Naive thymus-derived CD4-positive, alpha-beta T cell (primary cell): Measurements from ENCODE around the gene PRPF19. TPM values are rescaled to one million over a fixed set of nuclear protein-coding genes. Genes with fewer than 3 reads are reported as not detected.
"Not testable (repeated sequence)": the region's sequence is repeated elsewhere in the genome, so short reads cannot be mapped to it uniquely, and the experiment has no call there.

Experiments
- ATAC-seq: fragments of 150-1000 bp; cut with Tn5 transposase; 2 replicates; pipeline ENCODE4 v1.10.0; 2021; ENCODE audit warnings: mild to moderate bottlenecking, moderate library complexity
- CTCF ChIA-PET: fragments of 350-600 bp; sonication (Branson Sonifier 250); formaldehyde crosslinking; loops from one replicate; lab custom pipeline; 2021; ENCODE audit warnings: antibody characterized with exemption; lab: Charles Lee
- POLR2A ChIA-PET: fragments of 350-600 bp; sonication (Branson Sonifier 250); formaldehyde crosslinking; loops from one replicate; lab custom pipeline; 2021; ENCODE audit warnings: antibody characterized with exemption, inconsistent platforms; lab: Charles Lee
- DNase-seq, 9 donors: peaks; one replicate each; pipeline versions ENCODE4 v3.0.0 to v3.0.0-alpha.2; 2020 to 2022; ENCODE audit warnings: mixed read lengths in 1 of 9
- H3K27ac ChIP-seq: one replicate; pipeline ENCODE4 v1.7.0; 2013; ENCODE audit warnings: mild to moderate bottlenecking, low read depth, low read length, moderate library complexity
- H3K27me3 ChIP-seq, 2 donors: one replicate each; pipeline ENCODE4 v1.7.0; 2013; ENCODE audit warnings: low read length in 2 of 2, mild to moderate bottlenecking in 2 of 2, moderate library complexity in 2 of 2; ENCODE audit not compliant: control insufficient read depth in 2 of 2, insufficient read depth in 2 of 2
- H3K36me3 ChIP-seq, 3 experiments: 1 replicate in 2 of 3; 2 replicates in 1 of 3; pipeline ENCODE4 v1.7.0; 2013; ENCODE audit warnings: low read length in 3 of 3, mild to moderate bottlenecking in 3 of 3, moderate library complexity in 1 of 3; ENCODE audit not compliant: insufficient read depth in 3 of 3, control insufficient read depth in 2 of 3
- H3K4me1 ChIP-seq, 2 donors: one replicate each; pipeline ENCODE4 v1.7.0; 2013; ENCODE audit warnings: low read length in 2 of 2, mild to moderate bottlenecking in 2 of 2, moderate library complexity in 1 of 2; ENCODE audit not compliant: control insufficient read depth in 2 of 2, insufficient read depth in 2 of 2
- H3K4me3 ChIP-seq: 2 replicates; pipeline ENCODE4 v1.7.0; 2013; ENCODE audit warnings: mild to moderate bottlenecking, low read length
- H3K9me3 ChIP-seq, 3 experiments: 1 replicate in 2 of 3; 2 replicates in 1 of 3; pipeline ENCODE4 v1.7.0; 2013; ENCODE audit warnings: low read length in 3 of 3; ENCODE audit not compliant: control insufficient read depth in 2 of 3
- H3K27ac Mint-ChIP-seq, 9 donors: one replicate each; pipeline ENCODE4 v1.8.0; 2020 to 2022; ENCODE audit warnings: mixed read lengths in 9 of 9, mild to moderate bottlenecking in 8 of 9, moderate library complexity in 5 of 9, inconsistent platforms in 2 of 9
- H3K27me3 Mint-ChIP-seq, 5 donors: one replicate each; pipeline ENCODE4 v1.8.0; 2021 to 2022; ENCODE audit warnings: mixed read lengths in 5 of 5, mild to moderate bottlenecking in 1 of 5
- H3K36me3 Mint-ChIP-seq, 5 donors: one replicate each; pipeline ENCODE4 v1.8.0; 2020 to 2022; ENCODE audit warnings: mixed read lengths in 5 of 5, mild to moderate bottlenecking in 3 of 5, inconsistent platforms in 1 of 5
- H3K4me1 Mint-ChIP-seq, 7 donors: one replicate each; pipeline ENCODE4 v1.8.0; 2020 to 2022; ENCODE audit warnings: mixed read lengths in 7 of 7, mild to moderate bottlenecking in 3 of 7, inconsistent platforms in 1 of 7
- H3K4me3 Mint-ChIP-seq, 10 donors: one replicate each; pipeline ENCODE4 v1.8.0; 2020 to 2022; ENCODE audit warnings: mild to moderate bottlenecking in 10 of 10, mixed read lengths in 10 of 10, moderate library complexity in 6 of 10, inconsistent platforms in 2 of 10
- H3K9me3 Mint-ChIP-seq, 11 donors: one replicate each; pipeline ENCODE4 v1.8.0; 2020 to 2022; ENCODE audit warnings: mixed read lengths in 11 of 11, mild to moderate bottlenecking in 4 of 11, inconsistent platforms in 1 of 11, moderate library complexity in 1 of 11
- intact Hi-C, 2 donors: fragments of 100-400 bp; cut with micrococcal nuclease; formaldehyde crosslinking; loops; one replicate each; pipeline ENCODE4 v1.15.1; 2023
- polyA plus RNA-seq, 2 donors: library from polyadenylated mRNA; unstranded; fragments of 300-500 nt; fragmentation: Illumina TruSeq; gene quantifications; one replicate each; pipeline ENCODE4 v1.2.3, GENCODE V29; 2021
- total RNA-seq, 6 experiments: library from RNA in 5 of 6; stranded (reverse) in 5 of 6; gene quantifications; 1 replicate in 5 of 6; 2 replicates in 1 of 6; pipeline ENCODE4 v1.2.3 and lab custom pipeline; 2021 to 2026

Gene PRPF19
- total and polyA plus RNA-seq, 7 experiments from 2014 or later = 17.9 to 139 (median 76.6) TPM

- Mint-ChIP-seq H3K9me3 (peaks cover 0 to 6% (median 0%) of the 10 kb centered on the region in 11 donors), H3K27ac (peak overlapping the region; percentile 89 to 99 (median 95)), H3K4me1 (peaks cover 41 to 79% (median 68%) of the 10 kb centered on the region in 7 donors), H3K4me3 (peak overlapping the region; percentile 60 to 99 (median 92)), H3K27me3 (peaks cover 0 to 14% (median 0%) of the 10 kb centered on the region in 5 donors), H3K36me3 (peaks cover 0 to 7% (median 3%) of the 10 kb centered on the region in 5 donors)
- ATAC-seq (peak; percentile 68), DNase-seq (peak in 7 of 9 donors; percentile 66 to 85 (median 80))
- peaks cover 44 to 45% of the 10 kb centered on the region in 2 donors for H3K4me1 ChIP-seq
- intact Hi-C loops = loop anchor here (5.0 to 10.0 kb wide), 4 partner anchors 75 to 522 kb away; partner anchors contain the start of genes CYB561A3 (in 1 of the 2), SDHAF2 (in 1 of the 2) and TMEM138 (in 1 of the 2)
- peak overlapping the region; percentile 94 for H3K27ac ChIP-seq
- peaks cover 0 to 5% (median 0%) of the 10 kb centered on the region in 3 experiments for H3K36me3 ChIP-seq
- ChIA-PET POLR2A (interaction anchor here (0.6 to 5.1 kb wide), 14 partner anchors 8 to 1764 kb away, joined by 3 to 64 read pairs (median 4); partner anchors contain the start of genes OSBP and PRPF19), CTCF (interaction anchor here (0.6 to 3.6 kb wide), 4 partner anchors 9 to 130 kb away, joined by 3 to 15 read pairs (median 5); partner anchors contain the start of gene CD6)
- no peaks in the 10 kb centered on the region for H3K27me3 ChIP-seq
- peak overlapping the region; percentile 94 for H3K4me3 ChIP-seq
- H3K9me3 ChIP-seq = no peaks in the 10 kb centered on the region
These were observed 6.0 kb upstream of the PRPF19 start for GRCh38 chr11:60912223-60912850.

- peaks cover 39 to 43% of the 10 kb centered on the region in 2 donors for H3K4me1 ChIP-seq
- H3K9me3 Mint-ChIP-seq = peaks cover 0 to 6% (median 0%) of the 10 kb centered on the region in 11 donors
- no peaks in the 10 kb centered on the region for H3K27me3 ChIP-seq
- ChIA-PET CTCF (interaction anchor here (3.6 kb wide), 1 partner anchor 11 kb away, joined by 15 read pairs; no protein-coding TSS in a partner anchor), POLR2A (no interaction called here)
- H3K36me3 ChIP-seq = peaks cover 0 to 5% (median 0%) of the 10 kb centered on the region in 3 experiments
- no peak overlapping the region for H3K4me3 ChIP-seq
- H3K9me3 ChIP-seq = no peaks in the 10 kb centered on the region
- ATAC-seq (no peak), DNase-seq (no peak)
- H3K27ac Mint-ChIP-seq = peak overlapping the region in 7 of 9 donors; percentile 76 to 99 (median 95)
- peak overlapping the region in 5 of 10 donors; percentile 6 to 91 (median 25) for H3K4me3 Mint-ChIP-seq
- peaks cover 0 to 3% (median 0%) of the 10 kb centered on the region in 5 donors for H3K36me3 Mint-ChIP-seq
- peaks cover 38 to 74% (median 66%) of the 10 kb centered on the region in 7 donors for H3K4me1 Mint-ChIP-seq
- intact Hi-C loops = loop anchor here (5.0 to 10.0 kb wide), 4 partner anchors 76 to 524 kb away; partner anchors contain the start of genes CYB561A3 (in 1 of the 2), SDHAF2 (in 1 of the 2) and TMEM138 (in 1 of the 2)
- H3K27me3 Mint-ChIP-seq = peaks cover 0 to 14% (median 0%) of the 10 kb centered on the region in 5 donors
- H3K27ac ChIP-seq = peak overlapping the region; percentile 71
These were observed 4.5 kb upstream of the PRPF19 start for GRCh38 chr11:60910711-60911380.

GRCh38 chr11:60910281-60910687, 3.9 kb upstream of the PRPF19 start:
- Mint-ChIP-seq H3K4me1 (peaks cover 36 to 73% (median 65%) of the 10 kb centered on the region in 7 donors), H3K4me3 (no peak overlapping the region), H3K27me3 (peaks cover 0 to 14% (median 0%) of the 10 kb centered on the region in 5 donors), H3K27ac (peak overlapping the region in 6 of 9 donors; percentile 76 to 99 (median 96)), H3K9me3 (peaks cover 0 to 6% (median 0%) of the 10 kb centered on the region in 11 donors), H3K36me3 (peaks cover 0 to 2% (median 0%) of the 10 kb centered on the region in 5 donors)
- peaks cover 0 to 5% (median 0%) of the 10 kb centered on the region in 3 experiments for H3K36me3 ChIP-seq
- H3K4me1 ChIP-seq = peaks cover 40 to 42% of the 10 kb centered on the region in 2 donors
- no peaks in the 10 kb centered on the region for H3K9me3 ChIP-seq
- no peaks in the 10 kb centered on the region for H3K27me3 ChIP-seq
- no peak overlapping the region for H3K4me3 ChIP-seq
- no peak overlapping the region for H3K27ac ChIP-seq
- ChIA-PET CTCF (no interaction called here), POLR2A (no interaction called here)
- DNase-seq (no peak), ATAC-seq (no peak)
- intact Hi-C loops = loop anchor here (5.0 to 10.0 kb wide), 4 partner anchors 77 to 525 kb away; partner anchors contain the start of genes CYB561A3 (in 1 of the 2), SDHAF2 (in 1 of the 2) and TMEM138 (in 1 of the 2)

GRCh38 chr11:60909680-60910280, 3.4 kb upstream of the PRPF19 start:
- Mint-ChIP-seq H3K27me3 (peaks cover 0 to 14% (median 0%) of the 10 kb centered on the region in 5 donors), H3K27ac (peak overlapping the region in 7 of 9 donors; percentile 12 to 99 (median 28)), H3K4me1 (peaks cover 36 to 74% (median 68%) of the 10 kb centered on the region in 7 donors)
- H3K9me3 ChIP-seq, H3K4me3 ChIP-seq, H3K36me3 ChIP-seq, H3K36me3 Mint-ChIP-seq, CTCF ChIA-PET, ATAC-seq, POLR2A ChIA-PET, H3K4me3 Mint-ChIP-seq, H3K9me3 Mint-ChIP-seq, H3K27me3 ChIP-seq, DNase-seq, H3K27ac ChIP-seq: not testable (repeated sequence)
- intact Hi-C loops = loop anchor here (5.0 to 10.0 kb wide), 6 partner anchors 78 to 1213 kb away; partner anchors contain the start of genes CYB561A3 (in 1 of the 2), DDB1 (in 1 of the 2), INCENP (in 1 of the 2) and SDHAF2 (in 1 of the 2)
- peaks cover 42 to 47% of the 10 kb centered on the region in 2 donors for H3K4me1 ChIP-seq

- Mint-ChIP-seq H3K27me3 (peaks cover 0 to 14% (median 0%) of the 10 kb centered on the region in 5 donors), H3K4me3 (no peak overlapping the region), H3K4me1 (peaks cover 45 to 81% (median 73%) of the 10 kb centered on the region in 7 donors), H3K9me3 (peaks cover 0 to 6% (median 0%) of the 10 kb centered on the region in 11 donors), H3K36me3 (peaks cover 0 to 2% (median 1%) of the 10 kb centered on the region in 5 donors), H3K27ac (peak overlapping the region in 5 of 9 donors; percentile 28 to 99 (median 91))
- Histone ChIP-seq H3K27ac (no peak overlapping the region), H3K4me3 (no peak overlapping the region), H3K27me3 (no peaks in the 10 kb centered on the region), H3K36me3 (peaks cover 0 to 2% (median 0%) of the 10 kb centered on the region in 3 experiments), H3K4me1 (peaks cover 44 to 48% of the 10 kb centered on the region in 2 donors), H3K9me3 (no peaks in the 10 kb centered on the region)
- DNase-seq (no peak), ATAC-seq (no peak)
- intact Hi-C loops = loop anchor here (5.0 kb wide), 2 partner anchors 423 to 1213 kb away; partner anchors contain the start of genes DDB1 (in 1 of the 2), INCENP (in 1 of the 2) and TKFC (in 1 of the 2)
- POLR2A ChIA-PET = interaction anchor here (0.6 kb wide), 1 partner anchor 1197 kb away, joined by 10 read pairs; no protein-coding TSS in a partner anchor
- CTCF ChIA-PET = interaction anchor here (0.5 kb wide), 1 partner anchor 788 kb away, joined by 4 read pairs; no protein-coding TSS in a partner anchor
These were observed 2.4 kb upstream of the PRPF19 start for GRCh38 chr11:60908803-60909202.
